ENCODE results near the gene LSM6. TPM values are rescaled to one million over a fixed set of nuclear protein-coding genes. Genes with fewer than 3 reads are reported as not detected.

Gene LSM6
- total and polyA plus RNA-seq, 10 donors: 38.0 to 122 (median 60.3) TPM

- H3K27me3 ChIP-seq (replicated peaks in 1 of 7): no peaks in the 10 kb centered on the region
- no peak overlapping the region for H3K27ac ChIP-seq
- no peak overlapping the region for H3K4me3 ChIP-seq
- H3K9me3 ChIP-seq: no peaks in the 10 kb centered on the region
- TF ChIP-seq POLR2A (IDR thresholded peaks at IDR 0.05): no peak
- no peak for TF ChIP-seq CTCF (IDR thresholded peaks at IDR 0.05 in 8 of 11, conservative IDR thresholded peaks at IDR 0.05 in 3 of 11)
- TF ChIP-seq POLR2AphosphoS5 (IDR thresholded peaks at IDR 0.05): no peak
- no peak for DNase-seq
- no peaks in the 10 kb centered on the region for H3K4me1 ChIP-seq
- H3K36me3 ChIP-seq: peaks cover 0 to 37% (median 3%) of the 10 kb centered on the region in 6 donors
- intact Hi-C loops (cut with DNase I; ENCODE audit: low total_unique reads): no loop called here
- WGBS, 5 donors: 77 to 93% (median 85%) methylated on average over 2 of the region's 2 CpGs
Observed at GRCh38 chr4:146202665-146203064, 27.1 kb downstream of the LSM6 start.

DNA sequence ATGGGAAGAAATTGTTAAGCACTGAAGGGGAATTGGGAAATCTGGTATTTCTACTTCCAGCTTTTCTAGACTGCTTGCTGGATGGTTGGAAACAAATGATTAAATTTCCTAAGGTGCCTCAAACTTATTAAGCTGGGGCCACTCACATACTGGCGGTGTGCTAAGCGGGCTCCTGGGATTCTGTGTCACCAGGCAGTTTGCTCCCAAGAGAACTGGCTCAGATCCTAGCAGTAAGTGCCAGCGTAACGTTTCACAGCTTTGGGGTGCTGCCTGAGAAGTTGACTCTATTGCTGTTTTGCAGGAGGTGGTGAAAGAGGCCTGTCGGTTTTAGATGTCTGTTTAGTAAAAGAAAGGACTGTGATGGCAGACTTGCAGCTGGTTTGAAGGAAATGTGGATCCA, 31.9 kb downstream of the LSM6 start:
- H3K9me3 ChIP-seq: no peaks in the 10 kb centered on the region

DNA sequence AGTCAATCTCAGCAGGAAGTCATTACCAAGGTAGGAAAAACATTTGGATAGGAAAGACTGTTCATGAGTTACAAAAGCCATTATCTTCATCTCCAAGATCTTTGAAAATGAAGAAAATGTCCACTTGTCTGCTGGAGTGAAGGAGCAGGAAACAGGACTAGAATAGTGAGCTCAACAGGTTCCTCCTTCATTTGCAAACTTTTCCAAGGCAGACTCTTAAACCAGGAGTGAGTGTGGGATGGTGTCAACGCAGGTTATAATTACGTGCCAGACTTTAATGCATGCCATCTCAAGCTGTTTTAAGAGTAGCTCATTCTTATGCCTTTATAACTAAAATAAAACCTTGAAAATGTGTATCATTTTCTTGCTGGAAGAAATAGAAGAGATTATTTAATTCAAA, 35.4 kb downstream of the LSM6 start:
- no peaks in the 10 kb centered on the region for H3K36me3 ChIP-seq
- no peak overlapping the region for H3K27ac ChIP-seq
- no peaks in the 10 kb centered on the region for H3K9me3 ChIP-seq
- H3K4me1 ChIP-seq: no peaks in the 10 kb centered on the region
- DNase-seq: no peak
- WGBS, 5 donors: 71 to 80% (median 79%) methylated on average over 2 of the region's 2 CpGs
- H3K27me3 ChIP-seq (replicated peaks in 1 of 7): no peaks in the 10 kb centered on the region
- intact Hi-C loops (cut with DNase I; ENCODE audit: low total_unique reads): no loop called here
- TF ChIP-seq CTCF (IDR thresholded peaks at IDR 0.05 in 8 of 11, conservative IDR thresholded peaks at IDR 0.05 in 3 of 11) (no peak), POLR2AphosphoS5 (IDR thresholded peaks at IDR 0.05) (no peak), POLR2A (IDR thresholded peaks at IDR 0.05) (no peak)
- H3K4me3 ChIP-seq: no peak overlapping the region

More for the DNA sequence above, 31.9 kb downstream of the LSM6 start:
- WGBS, 5 donors: 74 to 89% (median 88%) methylated on average over 5 of the region's 5 CpGs
- TF ChIP-seq CTCF (IDR thresholded peaks at IDR 0.05 in 8 of 11, conservative IDR thresholded peaks at IDR 0.05 in 3 of 11) (no peak), POLR2AphosphoS5 (IDR thresholded peaks at IDR 0.05) (no peak), POLR2A (IDR thresholded peaks at IDR 0.05) (no peak)
- peaks cover 0 to 23% (median 0%) of the 10 kb centered on the region in 6 donors for H3K36me3 ChIP-seq
- DNase-seq: no peak
- intact Hi-C loops (cut with DNase I; ENCODE audit: low total_unique reads): no loop called here
- H3K27ac ChIP-seq: no peak overlapping the region
- H3K4me1 ChIP-seq: no peaks in the 10 kb centered on the region
- no peak overlapping the region for H3K4me3 ChIP-seq
- no peaks in the 10 kb centered on the region for H3K27me3 ChIP-seq (replicated peaks in 1 of 7)

DNA sequence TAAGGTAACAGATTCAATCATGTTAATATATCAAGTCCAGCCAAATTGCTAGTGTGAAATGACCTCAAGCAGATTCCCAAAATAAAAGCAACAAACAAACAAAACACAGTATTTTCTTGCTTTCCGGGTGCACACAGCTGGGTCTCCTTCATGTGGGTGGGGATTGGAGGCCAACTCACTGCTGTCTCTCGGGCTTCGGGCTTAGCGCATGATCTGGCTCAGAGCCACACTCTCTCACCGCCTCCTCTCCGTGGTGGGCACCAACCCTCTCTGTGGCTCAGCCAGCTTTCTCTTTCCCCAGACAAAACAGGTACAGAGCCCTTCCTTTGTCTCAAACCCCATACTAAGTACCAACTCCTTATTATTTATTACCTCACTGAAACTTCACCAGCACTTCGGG, 35.9 kb downstream of the LSM6 start:
- WGBS, 5 donors: 77 to 86% (median 81%) methylated on average over 7 of the region's 7 CpGs
- intact Hi-C loops (cut with DNase I; ENCODE audit: low total_unique reads): no loop called here
- H3K27me3 ChIP-seq (replicated peaks in 1 of 7): no peaks in the 10 kb centered on the region

More for the DNA sequence above, 35.9 kb downstream of the LSM6 start:
- no peaks in the 10 kb centered on the region for H3K9me3 ChIP-seq
- H3K27ac ChIP-seq: no peak overlapping the region
- no peak for TF ChIP-seq POLR2A (IDR thresholded peaks at IDR 0.05)
- TF ChIP-seq POLR2AphosphoS5 (IDR thresholded peaks at IDR 0.05): no peak
- no peak for TF ChIP-seq CTCF (IDR thresholded peaks at IDR 0.05 in 8 of 11, conservative IDR thresholded peaks at IDR 0.05 in 3 of 11)
- H3K36me3 ChIP-seq: no peaks in the 10 kb centered on the region
- H3K4me1 ChIP-seq: no peaks in the 10 kb centered on the region
- no peak for DNase-seq
- no peak overlapping the region for H3K4me3 ChIP-seq
